ENCODE data around the gene DUOXA2.
"Not testable (repeated sequence)": the region's sequence is repeated elsewhere in the genome, so short reads cannot be mapped to it uniquely, and the experiment has no call there.

The DUOXA2 gene

GRCh38 chr15:45097466-45097865 is 16.7 kb upstream of the DUOXA2 start:
- DNase-seq = no peak

- DNase-seq = no peak
These were observed 14.5 kb upstream of the DUOXA2 start for GRCh38 chr15:45099549-45100165.

- no peak for DNase-seq
These were observed 13.1 kb upstream of the DUOXA2 start for GRCh38 chr15:45100884-45101625.

GRCh38 chr15:45101749-45102148 is 12.4 kb upstream of the DUOXA2 start:
- DNase-seq = no peak

GRCh38 chr15:45102226-45102625 is 11.9 kb upstream of the DUOXA2 start:
- DNase-seq = no peak

- not testable (repeated sequence) for DNase-seq
These were observed 10.0 kb upstream of the DUOXA2 start for GRCh38 chr15:45104170-45104569.

- no peak for DNase-seq
These were observed 8.5 kb upstream of the DUOXA2 start for GRCh38 chr15:45105586-45105985.

- DNase-seq = no peak
These were observed 7.9 kb upstream of the DUOXA2 start for GRCh38 chr15:45106002-45106790.

GRCh38 chr15:45107941-45108630 is 6.0 kb upstream of the DUOXA2 start:
- DNase-seq = no peak

- DNase-seq = no peak
These were observed 3.8 kb upstream of the DUOXA2 start for GRCh38 chr15:45110256-45110820.

GRCh38 chr15:45111390-45112142 is 2.6 kb upstream of the DUOXA2 start:
- no peak for DNase-seq

GRCh38 chr15:45112143-45112590 is 2.0 kb upstream of the DUOXA2 start:
- DNase-seq = no peak

GRCh38 chr15:45112591-45113379 is 1.3 kb upstream of the DUOXA2 start:
- no peak for DNase-seq

GRCh38 chr15:45113380-45113990 is 641 bp upstream of the DUOXA2 start:
- DNase-seq = no peak

GRCh38 chr15:45114751-45115085 is 592 bp downstream of the DUOXA2 start:
- DNase-seq = no peak

- DNase-seq = no peak
These were observed 1.2 kb downstream of the DUOXA2 start for GRCh38 chr15:45115312-45115820.

GRCh38 chr15:45116006-45116481 is 1.9 kb downstream of the DUOXA2 start:
- DNase-seq = no peak

GRCh38 chr15:45116482-45117307 is 2.6 kb downstream of the DUOXA2 start:
- DNase-seq = no peak

- DNase-seq = no peak
These were observed 3.4 kb downstream of the DUOXA2 start for GRCh38 chr15:45117308-45118130.
